Left lung (tissue), 10 donors: ENCODE data around the gene CLRN2. TPM values are rescaled to one million over a fixed set of nuclear protein-coding genes. Genes with fewer than 3 reads are reported as not detected.

Source experiments
- ATAC-seq: fragments of 200-7000 bp; cut with Tn5 transposase; one replicate; pipeline ENCODE4 v1.9.1; 2020; ENCODE audit warnings: moderate library complexity
- DNase-seq, 4 donors: peaks; one replicate each; pipeline ENCODE4 v3.0.0-alpha.2; 2013 to 2020
- H3K27ac ChIP-seq, 2 donors: fragments of 200-600 bp; sonication (generic) in 1 of 2; one replicate each; pipeline versions ENCODE4 v1.5.0 to v1.8.0; 2020 to 2021
- H3K27me3 ChIP-seq, 2 donors: fragments of 200-600 bp; sonication (generic) in 1 of 2; one replicate each; pipeline versions ENCODE4 v1.5.0 to v1.8.0; 2020 to 2021
- H3K36me3 ChIP-seq, 2 donors: fragments of 200-600 bp; sonication (generic) in 1 of 2; one replicate each; pipeline versions ENCODE4 v1.5.0 to v1.8.0; 2020 to 2021
- H3K4me1 ChIP-seq, 2 donors: fragments of 200-600 bp; one replicate each; pipeline ENCODE4 v1.8.0; 2021
- H3K4me3 ChIP-seq, 2 donors: fragments of 200-600 bp; sonication (generic) in 1 of 2; one replicate each; pipeline versions ENCODE4 v1.5.0 to v1.8.0; 2020 to 2021; ENCODE audit warnings: mild to moderate bottlenecking in 1 of 2
- H3K9me3 ChIP-seq, 2 donors: fragments of 200-600 bp; sonication (generic) in 1 of 2; one replicate each; pipeline versions ENCODE4 v1.5.0 to v1.8.0; 2020 to 2021
- CTCF ChIP-seq, 2 donors: fragments of 200-600 bp; sonication (generic) in 1 of 2; IDR thresholded peaks; one replicate each; pipeline versions ENCODE4 v1.5.0 to v1.8.0; 2021; ENCODE audit warnings: antibody characterized with exemption in 2 of 2
- intact Hi-C, 2 donors: fragments of 100-400 bp; cut with DNase I; formaldehyde crosslinking; loops; one replicate each; pipeline versions ENCODE4 v1.11.2 to v1.14.2; 2022
- polyA plus RNA-seq, 6 donors: library from polyadenylated mRNA; unstranded; fragments of 120-200 nt; gene quantifications; one replicate each; pipeline ENCODE4 v1.2.1, GENCODE V29; 2013; ENCODE audit not compliant: insufficient read length in 6 of 6
- total RNA-seq, 2 donors: library from RNA; stranded (reverse); fragmentation: NEBNext Ultra II Directional; extraction: Animal tissue kit (Norgen Biotek cat#: 25700); gene quantifications; one replicate each; pipeline ENCODE4 v1.2.1, GENCODE V29; 2021
- donor health status: DM: no; HTN: yes; CAD: no.
- donor health status: DM: no; HTN: no; CAD: no.

The CLRN2 gene
- total and polyA plus RNA-seq, 8 donors: 0.20 TPM; not detected in 7

GRCh38 chr4:17492876-17493275, 22.1 kb upstream of the CLRN2 start:
- peaks cover 0 to 14% of the 10 kb centered on the region in 2 donors for H3K4me1 ChIP-seq
- H3K27ac ChIP-seq: no peak overlapping the region
- ATAC-seq: no peak
- H3K27me3 ChIP-seq: no peaks in the 10 kb centered on the region
- DNase-seq: no peak
- no peak overlapping the region for H3K4me3 ChIP-seq
- no peaks in the 10 kb centered on the region for H3K9me3 ChIP-seq
- peaks cover 0 to 62% of the 10 kb centered on the region in 2 donors for H3K36me3 ChIP-seq
- intact Hi-C loops: no loop called here
- TF ChIP-seq CTCF (IDR thresholded peaks at IDR 0.05): no peak

- Histone ChIP-seq H3K36me3 (peaks cover 0 to 65% of the 10 kb centered on the region in 2 donors), H3K4me1 (peaks cover 0 to 14% of the 10 kb centered on the region in 2 donors), H3K9me3 (no peaks in the 10 kb centered on the region), H3K27ac (no peak overlapping the region), H3K27me3 (no peaks in the 10 kb centered on the region), H3K4me3 (no peak overlapping the region)
- DNase-seq: no peak
- intact Hi-C loops: no loop called here
- no peak for TF ChIP-seq CTCF (IDR thresholded peaks at IDR 0.05)
- peak; percentile 11 for ATAC-seq
Observed at GRCh38 chr4:17493619-17494018, 21.3 kb upstream of the CLRN2 start.

GRCh38 chr4:17494258-17495190, 20.4 kb upstream of the CLRN2 start:
- intact Hi-C loops: no loop called here
- no peak for TF ChIP-seq CTCF (IDR thresholded peaks at IDR 0.05)
- DNase-seq (no peak), ATAC-seq (no peak)
- Histone ChIP-seq H3K4me3 (no peak overlapping the region), H3K9me3 (no peaks in the 10 kb centered on the region), H3K36me3 (peaks cover 0 to 64% of the 10 kb centered on the region in 2 donors), H3K27ac (no peak overlapping the region), H3K27me3 (no peaks in the 10 kb centered on the region), H3K4me1 (peaks cover 0 to 14% of the 10 kb centered on the region in 2 donors)

- intact Hi-C loops: no loop called here
- H3K27ac ChIP-seq: no peak overlapping the region
- peaks cover 0 to 14% of the 10 kb centered on the region in 2 donors for H3K4me1 ChIP-seq
- H3K36me3 ChIP-seq: peaks cover 0 to 71% of the 10 kb centered on the region in 2 donors
- H3K4me3 ChIP-seq: no peak overlapping the region
- H3K27me3 ChIP-seq: no peaks in the 10 kb centered on the region
- peak; percentile 84 for ATAC-seq
- H3K9me3 ChIP-seq: no peaks in the 10 kb centered on the region
- no peak for TF ChIP-seq CTCF (IDR thresholded peaks at IDR 0.05)
- no peak for DNase-seq
Observed at GRCh38 chr4:17497890-17498523, 17.0 kb upstream of the CLRN2 start.

GRCh38 chr4:17500574-17500973, 14.4 kb upstream of the CLRN2 start:
- ATAC-seq: no peak
- H3K4me3 ChIP-seq: no peak overlapping the region
- H3K36me3 ChIP-seq: peaks cover 0 to 79% of the 10 kb centered on the region in 2 donors
- H3K27me3 ChIP-seq: no peaks in the 10 kb centered on the region
- TF ChIP-seq CTCF (IDR thresholded peaks at IDR 0.05): no peak
- H3K27ac ChIP-seq: no peak overlapping the region
- intact Hi-C loops: no loop called here
- peaks cover 0 to 8% of the 10 kb centered on the region in 2 donors for H3K4me1 ChIP-seq
- H3K9me3 ChIP-seq: no peaks in the 10 kb centered on the region
- no peak for DNase-seq
